Measurements from ENCODE around the gene CD52. TPM values are rescaled to one million over a fixed set of nuclear protein-coding genes. Genes with fewer than 3 reads are reported as not detected.

The CD52 gene
- polyA plus RNA-seq, 2 of the 4 experiments (the other 2 are of a cell fraction), result not detected

DNA sequence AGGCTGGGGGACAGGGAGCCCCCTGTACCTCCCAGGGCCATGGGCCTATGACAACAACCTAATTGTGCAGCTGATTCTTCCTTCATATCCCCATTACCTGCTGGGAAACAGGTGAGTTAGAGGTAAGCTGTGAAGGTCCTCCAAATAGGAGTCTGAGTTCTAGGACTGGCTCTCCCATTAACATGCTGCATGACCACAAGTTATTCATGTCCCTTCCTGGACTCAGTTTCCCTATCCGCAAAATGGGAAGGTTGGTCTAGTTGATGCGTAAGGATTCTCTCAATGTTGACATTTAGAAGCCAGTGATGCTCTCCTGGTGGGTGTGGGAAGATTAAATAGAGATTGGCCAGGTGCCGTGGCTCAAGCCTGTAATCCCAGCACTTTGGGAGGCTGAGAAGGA lies 50.7 kb downstream of the CD52 start:
- Histone ChIP-seq H3K4me3 (no peak overlapping the region), H3K4me1 (peaks cover 9% of the 10 kb centered on the region; the same call in 1 of the 3 replicates), H3K4me2 (no peak overlapping the region), H3K27ac (no peak overlapping the region), H3K9me3 (no peaks in the 10 kb centered on the region)
- TF ChIP-seq CHD2 (IDR thresholded peaks at IDR 0.05; ENCODE audit: low read length, partially characterized antibody) (no peak), CBX8 (IDR thresholded peaks at IDR 0.05) (no peak), MAFK (IDR thresholded peaks at IDR 0.05; ENCODE audit: partially characterized antibody) (no peak)
- WGBS (ENCODE audit: missing lambda C conversion rate), result 84% methylated on average over 3 of the region's 3 CpGs
- ChIA-PET CTCF (interaction anchor here (1.1 kb wide), 2 partner anchors 10 to 314 kb away, joined by 3 read pairs; no protein-coding TSS in a partner anchor), POLR2A (no interaction called here)
- ATAC-seq (no peak), FAIRE-seq (no peak), DNase-seq (ENCODE audit: low read depth in 1 of 2, low spot score in 1 of 2) (no peak)

Other genes starting within 250 kb of the CD52 start
- 4.3 and 5.6 TPM in 2 replicates for gene PDIK1L, start 206.1 kb upstream of the CD52 start, polyA plus RNA-seq (2011; rRNA removed)
- 1.8 to 2.3 TPM (median 2.0 TPM) in 3 replicates for gene PDIK1L, start 206.1 kb upstream of the CD52 start, polyA plus RNA-seq (2017; fragmentation: RNase III; extraction: RNeasy Plus Mini Kit Qiagen cat#74134 plus additional on column Dnase treatment)
- 0.03 and 0.04 TPM in 2 replicates for gene FAM110D, start 158.9 kb upstream of the CD52 start, polyA plus RNA-seq (2011; rRNA removed)
- gene FAM110D, start 158.9 kb upstream of the CD52 start, polyA plus RNA-seq (2017; fragmentation: RNase III; extraction: RNeasy Plus Mini Kit Qiagen cat#74134 plus additional on column Dnase treatment), result 0.04 to 0.05 TPM (median 0.04 TPM) in 3 replicates
- gene C1orf232, start 149.0 kb upstream of the CD52 start, polyA plus RNA-seq (2011; rRNA removed), result not detected in 2 replicates
- not detected in 3 replicates for gene C1orf232, start 149.0 kb upstream of the CD52 start, polyA plus RNA-seq (2017; fragmentation: RNase III; extraction: RNeasy Plus Mini Kit Qiagen cat#74134 plus additional on column Dnase treatment)
- gene ZNF593, start 148.1 kb upstream of the CD52 start, polyA plus RNA-seq (2011; rRNA removed), result 25.6 and 27.2 TPM in 2 replicates
- gene ZNF593, start 148.1 kb upstream of the CD52 start, polyA plus RNA-seq (2017; fragmentation: RNase III; extraction: RNeasy Plus Mini Kit Qiagen cat#74134 plus additional on column Dnase treatment), result 40.5 to 45.4 TPM (median 43.7 TPM) in 3 replicates
- gene ZNF593OS, start 146.1 kb upstream of the CD52 start, polyA plus RNA-seq (2011; rRNA removed), result not detected in 2 replicates
- gene ZNF593OS, start 146.1 kb upstream of the CD52 start, polyA plus RNA-seq (2017; fragmentation: RNase III; extraction: RNeasy Plus Mini Kit Qiagen cat#74134 plus additional on column Dnase treatment), result not detected in 3 replicates
- gene CNKSR1, start 140.5 kb upstream of the CD52 start, polyA plus RNA-seq (2011; rRNA removed), result 0.32 and 0.60 TPM in 2 replicates
- 0.17 to 0.84 TPM (median 0.34 TPM) in 3 replicates for gene CNKSR1, start 140.5 kb upstream of the CD52 start, polyA plus RNA-seq (2017; fragmentation: RNase III; extraction: RNeasy Plus Mini Kit Qiagen cat#74134 plus additional on column Dnase treatment)
- not detected in 2 replicates for gene CATSPER4, start 127.4 kb upstream of the CD52 start, polyA plus RNA-seq (2011; rRNA removed)
- not detected in 3 replicates for gene CATSPER4, start 127.4 kb upstream of the CD52 start, polyA plus RNA-seq (2017; fragmentation: RNase III; extraction: RNeasy Plus Mini Kit Qiagen cat#74134 plus additional on column Dnase treatment)
- gene CEP85, start 83.8 kb upstream of the CD52 start, polyA plus RNA-seq (2011; rRNA removed), result 21.1 and 25.6 TPM in 2 replicates
- 13.0 to 13.6 TPM (median 13.5 TPM) in 3 replicates for gene CEP85, start 83.8 kb upstream of the CD52 start, polyA plus RNA-seq (2017; fragmentation: RNase III; extraction: RNeasy Plus Mini Kit Qiagen cat#74134 plus additional on column Dnase treatment)
- gene SH3BGRL3, start 37.9 kb upstream of the CD52 start, polyA plus RNA-seq (2011; rRNA removed), result 36.1 and 38.7 TPM in 2 replicates
- 66.1 to 87.2 TPM (median 78.6 TPM) in 3 replicates for gene SH3BGRL3, start 37.9 kb upstream of the CD52 start, polyA plus RNA-seq (2017; fragmentation: RNase III; extraction: RNeasy Plus Mini Kit Qiagen cat#74134 plus additional on column Dnase treatment)
- 6.8 and 7.6 TPM in 2 replicates for gene UBXN11, start 11.3 kb upstream of the CD52 start, polyA plus RNA-seq (2011; rRNA removed)
- gene UBXN11, start 11.3 kb upstream of the CD52 start, polyA plus RNA-seq (2017; fragmentation: RNase III; extraction: RNeasy Plus Mini Kit Qiagen cat#74134 plus additional on column Dnase treatment), result 10.6 to 12.7 TPM (median 10.8 TPM) in 3 replicates
- 0.67 and 1.1 TPM in 2 replicates for gene CRYBG2, start 36.2 kb downstream of the CD52 start, polyA plus RNA-seq (2011; rRNA removed)
- 2.3 to 2.7 TPM (median 2.4 TPM) in 3 replicates for gene CRYBG2, start 36.2 kb downstream of the CD52 start, polyA plus RNA-seq (2017; fragmentation: RNase III; extraction: RNeasy Plus Mini Kit Qiagen cat#74134 plus additional on column Dnase treatment)
- not detected in 2 replicates for gene ZNF683, start 54.8 kb downstream of the CD52 start, polyA plus RNA-seq (2011; rRNA removed)
- gene ZNF683, start 54.8 kb downstream of the CD52 start, polyA plus RNA-seq (2017; fragmentation: RNase III; extraction: RNeasy Plus Mini Kit Qiagen cat#74134 plus additional on column Dnase treatment), result not detected in 3 replicates
- gene LIN28A, start 92.9 kb downstream of the CD52 start, polyA plus RNA-seq (2011; rRNA removed), result 0.03 and 0.04 TPM in 2 replicates
- gene LIN28A, start 92.9 kb downstream of the CD52 start, polyA plus RNA-seq (2017; fragmentation: RNase III; extraction: RNeasy Plus Mini Kit Qiagen cat#74134 plus additional on column Dnase treatment), result 0.03 TPM in 1 of 3 replicates, not detected in the others
- 20.4 and 26.0 TPM in 2 replicates for gene DHDDS, start 114.4 kb downstream of the CD52 start, polyA plus RNA-seq (2011; rRNA removed)
- 26.9 to 27.8 TPM (median 27.3 TPM) in 3 replicates for gene DHDDS, start 114.4 kb downstream of the CD52 start, polyA plus RNA-seq (2017; fragmentation: RNase III; extraction: RNeasy Plus Mini Kit Qiagen cat#74134 plus additional on column Dnase treatment)
- gene HMGN2, start 154.5 kb downstream of the CD52 start, polyA plus RNA-seq (2011; rRNA removed), result 146 and 181 TPM in 2 replicates
- 290 to 380 TPM (median 310 TPM) in 3 replicates for gene HMGN2, start 154.5 kb downstream of the CD52 start, polyA plus RNA-seq (2017; fragmentation: RNase III; extraction: RNeasy Plus Mini Kit Qiagen cat#74134 plus additional on column Dnase treatment)
- 9.8 and 11.8 TPM in 2 replicates for gene RPS6KA1, start 211.8 kb downstream of the CD52 start, polyA plus RNA-seq (2011; rRNA removed)
- gene RPS6KA1, start 211.8 kb downstream of the CD52 start, polyA plus RNA-seq (2017; fragmentation: RNase III; extraction: RNeasy Plus Mini Kit Qiagen cat#74134 plus additional on column Dnase treatment), result 12.4 to 14.1 TPM (median 12.7 TPM) in 3 replicates

All from A549 (cell line).